ENCODE results near the gene LYZL6.

GRCh38 chr17:35972066-35972465 lies 28.6 kb upstream of the LYZL6 start:
- TF ChIP-seq CTCF (IDR thresholded peaks at IDR 0.05; ENCODE audit: low read depth, low read length) (no peak), POLR2A (IDR thresholded peaks at IDR 0.05; ENCODE audit: extremely low read depth, insufficient read length) (no peak), MYC (IDR thresholded peaks at IDR 0.05; ENCODE audit: low read depth, low read length) (no peak)
